ENCODE measurements around the gene PEX1. TPM values are rescaled to one million over a fixed set of nuclear protein-coding genes. Genes with fewer than 3 reads are reported as not detected.

Gene PEX1
- total and polyA plus RNA-seq, 9 of the 15 experiments (the other 6 are each of a cell fraction or from before 2014, with no cell fraction given) = 9.4 to 32.2 (median 19.9) TPM

DNA sequence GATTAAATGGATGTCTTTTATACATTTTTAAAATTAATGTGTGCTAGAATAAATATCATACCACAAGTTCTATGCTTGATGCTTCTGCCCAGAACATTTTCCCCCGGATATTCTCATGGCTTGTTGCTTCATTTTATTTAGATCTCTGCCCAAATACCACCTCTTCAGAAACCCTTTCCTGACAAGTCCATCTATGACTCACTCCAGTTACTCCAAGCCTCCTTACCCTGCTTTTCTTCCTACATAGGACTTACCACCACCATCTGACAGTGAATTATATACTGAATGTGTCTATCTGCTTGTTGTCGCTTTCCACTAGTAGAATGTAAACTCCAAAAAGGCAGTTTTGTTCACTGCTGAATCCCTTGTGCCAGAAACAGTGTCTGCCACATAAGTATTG lies 31.4 kb downstream of the PEX1 start:
- no peak overlapping the region for H3K27ac ChIP-seq (ENCODE audit: extremely low read depth, low read depth, low read length)
- H3K4me1 ChIP-seq (replicated peaks in 1 of 2; ENCODE audit: control insufficient read depth in 2 of 2, insufficient read depth in 2 of 2, low read length in 2 of 2) = no peaks in the 10 kb centered on the region
- TF ChIP-seq, protein P1, sequence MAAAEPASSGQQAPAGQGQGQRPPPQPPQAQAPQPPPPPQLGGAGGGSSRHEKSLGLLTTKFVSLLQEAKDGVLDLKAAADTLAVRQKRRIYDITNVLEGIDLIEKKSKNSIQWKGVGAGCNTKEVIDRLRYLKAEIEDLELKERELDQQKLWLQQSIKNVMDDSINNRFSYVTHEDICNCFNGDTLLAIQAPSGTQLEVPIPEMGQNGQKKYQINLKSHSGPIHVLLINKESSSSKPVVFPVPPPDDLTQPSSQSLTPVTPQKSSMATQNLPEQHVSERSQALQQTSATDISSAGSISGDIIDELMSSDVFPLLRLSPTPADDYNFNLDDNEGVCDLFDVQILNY (CRISPR knock-in tag; IDR thresholded peaks at IDR 0.05) = no peak
- TF ChIP-seq, protein P2, sequence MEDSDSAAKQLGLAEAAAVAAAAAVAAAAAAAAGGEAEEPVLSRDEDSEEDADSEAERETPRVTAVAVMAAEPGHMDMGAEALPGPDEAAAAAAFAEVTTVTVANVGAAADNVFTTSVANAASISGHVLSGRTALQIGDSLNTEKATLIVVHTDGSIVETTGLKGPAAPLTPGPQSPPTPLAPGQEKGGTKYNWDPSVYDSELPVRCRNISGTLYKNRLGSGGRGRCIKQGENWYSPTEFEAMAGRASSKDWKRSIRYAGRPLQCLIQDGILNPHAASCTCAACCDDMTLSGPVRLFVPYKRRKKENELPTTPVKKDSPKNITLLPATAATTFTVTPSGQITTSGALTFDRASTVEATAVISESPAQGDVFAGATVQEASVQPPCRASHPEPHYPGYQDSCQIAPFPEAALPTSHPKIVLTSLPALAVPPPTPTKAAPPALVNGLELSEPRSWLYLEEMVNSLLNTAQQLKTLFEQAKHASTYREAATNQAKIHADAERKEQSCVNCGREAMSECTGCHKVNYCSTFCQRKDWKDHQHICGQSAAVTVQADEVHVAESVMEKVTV (CRISPR knock-in tag; IDR thresholded peaks at IDR 0.05) = no peak
- TF ChIP-seq STAT5B (CRISPR knock-in tag; IDR thresholded peaks at IDR 0.05) (no peak), SMARCB1 (IDR thresholded peaks at IDR 0.05; ENCODE audit: insufficient read length, low read depth) (no peak), ZNF584 (CRISPR knock-in tag; IDR thresholded peaks at IDR 0.05; ENCODE audit: low read depth) (no peak), SAP30 (IDR thresholded peaks at IDR 0.05; ENCODE audit: borderline replicate concordance, insufficient read depth, low read depth, low read length, poor library complexity, severe bottlenecking) (no peak), RBM39 (optimal IDR thresholded peaks at IDR 0.05; ENCODE audit: low read depth, low read length) (no peak)
- TF ChIP-seq, protein P3, sequence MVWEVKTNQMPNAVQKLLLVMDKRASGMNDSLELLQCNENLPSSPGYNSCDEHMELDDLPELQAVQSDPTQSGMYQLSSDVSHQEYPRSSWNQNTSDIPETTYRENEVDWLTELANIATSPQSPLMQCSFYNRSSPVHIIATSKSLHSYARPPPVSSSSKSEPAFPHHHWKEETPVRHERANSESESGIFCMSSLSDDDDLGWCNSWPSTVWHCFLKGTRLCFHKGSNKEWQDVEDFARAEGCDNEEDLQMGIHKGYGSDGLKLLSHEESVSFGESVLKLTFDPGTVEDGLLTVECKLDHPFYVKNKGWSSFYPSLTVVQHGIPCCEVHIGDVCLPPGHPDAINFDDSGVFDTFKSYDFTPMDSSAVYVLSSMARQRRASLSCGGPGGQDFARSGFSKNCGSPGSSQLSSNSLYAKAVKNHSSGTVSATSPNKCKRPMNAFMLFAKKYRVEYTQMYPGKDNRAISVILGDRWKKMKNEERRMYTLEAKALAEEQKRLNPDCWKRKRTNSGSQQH (CRISPR knock-in tag; IDR thresholded peaks at IDR 0.05) = no peak
- peaks cover 34% of the 10 kb centered on the region for H3K36me3 ChIP-seq (ENCODE audit: control insufficient read depth, insufficient read depth, low read length)
- H3K27me3 ChIP-seq (ENCODE audit: control insufficient read depth in 2 of 2, insufficient read depth in 2 of 2, low read length in 2 of 2) = no peaks in the 10 kb centered on the region
- H3K4me2 ChIP-seq (ENCODE audit: insufficient read depth, low read length) = no peak overlapping the region
- intact Hi-C loops (cut with micrococcal nuclease) = no loop called here
- in situ Hi-C loops (cut with MboI) = no loop called here
- FAIRE-seq (no peak), ATAC-seq (no peak), DNase-seq (ENCODE audit: extremely low read depth in 1 of 4, low spot score in 3 of 4) (no peak)
- ChIA-PET CTCF (ENCODE audit: low intra/inter-chr PET ratio) (no interaction called here), POLR2A (no interaction called here)
- H3K9ac ChIP-seq (ENCODE audit: insufficient read depth in 1 of 2, low read depth in 2 of 2, low read length in 2 of 2) = no peak overlapping the region
- H3K4me3 ChIP-seq = no peak overlapping the region
- H3K9me3 ChIP-seq (replicated peaks; ENCODE audit: control insufficient read depth, insufficient read depth, low read depth, low read length) = no peaks in the 10 kb centered on the region
- BruUV-seq (replicated peaks) = no TSS peak
- WGBS (ENCODE audit: insufficient coverage, low coverage, missing lambda C conversion rate) = 75% methylated on average over 2 of the region's 2 CpGs
- H3K9me1 ChIP-seq (ENCODE audit: control insufficient read depth, insufficient read depth, low read length) = no peaks in the 10 kb centered on the region
- H3K79me2 ChIP-seq (ENCODE audit: control insufficient read depth, insufficient read depth, low read length) = no peaks in the 10 kb centered on the region
- H4K20me1 ChIP-seq (replicated peaks; ENCODE audit: control insufficient read depth, insufficient read depth, low read length) = no peaks in the 10 kb centered on the region
- no peak overlapping the region for H2AFZ ChIP-seq (ENCODE audit: low read depth, low read length)

Data from K562 (cell line).